Osteoblast (primary cell): ENCODE data around the gene MAML2. TPM values are rescaled to one million over a fixed set of nuclear protein-coding genes. Genes with fewer than 3 reads are reported as not detected.

ENCODE experiments used
- DNase-seq: peaks from one replicate; pipeline ENCODE4 v3.0.0; 2011; ENCODE audit warnings: low spot score, mixed read lengths; ENCODE audit not compliant: insufficient read length; ENCODE audit errors: missing footprints
- H2AFZ ChIP-seq: 2 replicates; pipeline ENCODE4 v1.6.0; 2011; ENCODE audit warnings: mild to moderate bottlenecking, low read length
- H3K27ac ChIP-seq: 2 replicates; pipeline ENCODE4 v1.5.1; 2011; ENCODE audit warnings: mild to moderate bottlenecking, low read depth, low read length, moderate library complexity
- H3K27me3 ChIP-seq: 2 replicates; pipeline ENCODE4 v1.6.0; 2012; ENCODE audit warnings: mild to moderate bottlenecking, control low read depth, inconsistent platforms, low read length, moderate library complexity; ENCODE audit not compliant: insufficient read depth
- H3K36me3 ChIP-seq: 2 replicates; pipeline ENCODE4 v1.5.1; 2011; ENCODE audit warnings: mild to moderate bottlenecking, low read length, control low read depth, moderate library complexity; ENCODE audit not compliant: insufficient read depth
- H3K4me1 ChIP-seq: 2 replicates; pipeline ENCODE4 v1.5.1; 2011; ENCODE audit warnings: mild to moderate bottlenecking, low read length, control low read depth, moderate library complexity; ENCODE audit not compliant: insufficient read depth
- H3K4me2 ChIP-seq: 2 replicates; pipeline ENCODE4 v1.6.0; 2011; ENCODE audit warnings: mild to moderate bottlenecking, low read length; ENCODE audit not compliant: insufficient read depth
- H3K4me3 ChIP-seq: fragments of 200-600 bp; sonication (generic); 3 replicates; pipeline ENCODE4 v1.5.1; 2012; ENCODE audit warnings: mild to moderate bottlenecking, low read length, inconsistent platforms; ENCODE audit not compliant: insufficient read depth
- H3K79me2 ChIP-seq: 2 replicates; pipeline ENCODE4 v1.6.0; 2012; ENCODE audit warnings: mild to moderate bottlenecking, low read length, control low read depth, inconsistent platforms; ENCODE audit not compliant: insufficient read depth
- H3K9me3 ChIP-seq: 2 replicates; pipeline ENCODE4 v1.5.1; 2011; ENCODE audit warnings: low read depth, low read length, control low read depth
- H4K20me1 ChIP-seq: 2 replicates; pipeline ENCODE4 v1.6.0; 2012; ENCODE audit warnings: mild to moderate bottlenecking, low read length, control low read depth; ENCODE audit not compliant: insufficient read depth
- CTCF ChIP-seq: IDR thresholded peaks from 2 replicates; pipeline ENCODE4 v1.5.1; 2011; ENCODE audit warnings: mild to moderate bottlenecking, low read depth, low read length, moderate library complexity; ENCODE audit errors: extremely low read depth
- total RNA-seq: library from RNA; depleted of rRNA; stranded (reverse); fragments of >200 nt; gene quantifications from 2 replicates; pipeline ENCODE4 v1.2.3, GENCODE V29; 2012

Gene MAML2
- total RNA-seq, 1 donor = 17.4 TPM

DNA sequence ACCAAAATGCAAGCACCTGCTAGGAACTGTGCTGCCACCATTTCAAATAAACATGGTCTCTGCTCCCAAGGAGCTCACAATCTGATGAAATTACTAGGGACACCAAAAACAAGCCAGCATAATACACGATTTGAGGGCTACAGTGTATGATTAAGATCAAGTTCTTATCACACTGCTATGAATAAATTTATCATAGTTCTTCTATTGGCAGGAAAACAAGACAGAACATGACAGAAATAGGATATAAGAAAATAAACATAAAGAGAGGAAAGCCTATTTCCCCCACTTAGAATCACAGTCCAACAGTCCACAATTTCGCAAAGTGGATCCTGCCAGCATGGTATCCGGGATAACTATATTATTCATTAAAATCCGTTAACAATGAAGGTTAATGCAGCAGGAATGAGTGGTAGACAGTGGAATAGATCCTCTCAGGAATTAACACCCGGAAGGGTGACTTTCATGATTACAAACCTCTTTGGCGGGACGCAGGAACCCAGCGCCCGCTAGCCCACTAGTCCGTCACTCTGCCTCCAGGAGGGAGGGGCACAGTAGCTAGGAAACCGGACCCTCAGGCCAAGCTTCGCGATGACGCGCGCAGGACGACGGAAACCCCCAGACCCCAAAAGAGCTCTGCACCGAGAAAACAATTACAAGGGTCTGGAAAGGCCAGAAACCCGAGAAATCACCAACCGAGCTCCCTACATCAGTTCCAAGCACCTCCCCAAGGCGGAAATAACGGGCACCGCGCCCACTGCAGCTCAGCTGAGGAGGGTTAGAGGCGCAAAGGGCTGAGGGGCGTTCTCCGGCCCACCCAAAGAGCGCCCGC is 46.1 kb upstream of the MAML2 start:
- no peak for TF ChIP-seq CTCF
- Histone ChIP-seq H3K4me2 (peak overlapping the region; percentile 97), H3K27me3 (no peaks in the 10 kb centered on the region), H3K79me2 (peaks cover 79% of the 10 kb centered on the region), H2AFZ (peak overlapping the region; percentile 84), H3K4me3 (peak overlapping the region; percentile 93), H3K36me3 (no peaks in the 10 kb centered on the region), H4K20me1 (no peaks in the 10 kb centered on the region), H3K9me3 (no peaks in the 10 kb centered on the region), H3K4me1 (peaks cover 25% of the 10 kb centered on the region), H3K27ac (peak overlapping the region; percentile 95)
- peak; percentile 53 for DNase-seq

GRCh38 chr11:96385187-96385586 is 42.2 kb upstream of the MAML2 start:
- no peak for TF ChIP-seq CTCF
- Histone ChIP-seq H3K27me3 (no peaks in the 10 kb centered on the region), H3K9me3 (no peaks in the 10 kb centered on the region)

GRCh38 chr11:96384156-96384555 is 41.2 kb upstream of the MAML2 start:
- Histone ChIP-seq H2AFZ (no peak overlapping the region), H3K9me3 (no peaks in the 10 kb centered on the region), H3K4me2 (no peak overlapping the region), H3K27ac (no peak overlapping the region), H3K4me1 (peaks cover 8% of the 10 kb centered on the region), H3K27me3 (no peaks in the 10 kb centered on the region), H3K36me3 (peaks cover 10% of the 10 kb centered on the region), H3K4me3 (no peak overlapping the region), H3K79me2 (peaks cover 51% of the 10 kb centered on the region), H4K20me1 (no peaks in the 10 kb centered on the region)
- DNase-seq = no peak
- TF ChIP-seq CTCF = no peak

More at GRCh38 chr11:96385187-96385586, 42.2 kb upstream of the MAML2 start:
- no peak overlapping the region for H3K4me2 ChIP-seq
- no peak overlapping the region for H3K4me3 ChIP-seq
- no peak overlapping the region for H3K27ac ChIP-seq
- peaks cover 59% of the 10 kb centered on the region for H3K79me2 ChIP-seq
- H3K36me3 ChIP-seq = peaks cover 10% of the 10 kb centered on the region
- no peaks in the 10 kb centered on the region for H4K20me1 ChIP-seq
- DNase-seq = peak; percentile 5
- H2AFZ ChIP-seq = no peak overlapping the region
- H3K4me1 ChIP-seq = peaks cover 8% of the 10 kb centered on the region

- peaks cover 3% of the 10 kb centered on the region for H3K79me2 ChIP-seq
- no peaks in the 10 kb centered on the region for H4K20me1 ChIP-seq
- no peak overlapping the region for H3K4me3 ChIP-seq
- H3K4me1 ChIP-seq = no peaks in the 10 kb centered on the region
- H3K4me2 ChIP-seq = no peak overlapping the region
- H3K27me3 ChIP-seq = no peaks in the 10 kb centered on the region
- H3K27ac ChIP-seq = no peak overlapping the region
- peaks cover 12% of the 10 kb centered on the region for H3K36me3 ChIP-seq
- TF ChIP-seq CTCF = no peak
- H2AFZ ChIP-seq = no peak overlapping the region
- no peaks in the 10 kb centered on the region for H3K9me3 ChIP-seq
- DNase-seq = no peak
Measured at GRCh38 chr11:96376796-96377195, 33.8 kb upstream of the MAML2 start.
